Amniotic epithelial cell (primary cell): ENCODE measurements around the gene EXOSC9.

Experiments used
- DNase-seq: peaks from one replicate; pipeline ENCODE4 v3.0.0-alpha.2; 2010; ENCODE audit warnings: low read depth

Gene EXOSC9

GRCh38 chr4:121824171-121824527 lies 23.0 kb downstream of the EXOSC9 start:
- DNase-seq, result no peak

GRCh38 chr4:121824950-121825349 lies 23.8 kb downstream of the EXOSC9 start:
- no peak for DNase-seq

- peak; percentile 68 for DNase-seq
Observed at GRCh38 chr4:121827853-121828252, 26.7 kb downstream of the EXOSC9 start.

GRCh38 chr4:121829511-121829910 lies 28.4 kb downstream of the EXOSC9 start:
- DNase-seq, result no peak

- no peak for DNase-seq
Observed at GRCh38 chr4:121838136-121838535, 37.0 kb downstream of the EXOSC9 start.

GRCh38 chr4:121842862-121843261 lies 41.7 kb downstream of the EXOSC9 start:
- no peak for DNase-seq

GRCh38 chr4:121846662-121847061 lies 45.5 kb downstream of the EXOSC9 start:
- no peak for DNase-seq

GRCh38 chr4:121851354-121851753 lies 50.2 kb downstream of the EXOSC9 start:
- no peak for DNase-seq

- peak; percentile 15 for DNase-seq
Observed at GRCh38 chr4:121860121-121860520, 59.0 kb downstream of the EXOSC9 start.

- DNase-seq, result no peak
Observed at GRCh38 chr4:121861426-121861825, 60.3 kb downstream of the EXOSC9 start.

GRCh38 chr4:121863799-121864198 lies 62.7 kb downstream of the EXOSC9 start:
- no peak for DNase-seq
